Endothelial cell (in vitro differentiated cells): ENCODE results near the gene HAVCR2. TPM values are rescaled to one million over a fixed set of nuclear protein-coding genes. Genes with fewer than 3 reads are reported as not detected.

Experiments
- DNase-seq: peaks from one replicate; pipeline ENCODE4 v3.0.0; 2021; ENCODE audit warnings: low spot score
- H3K27ac Mint-ChIP-seq: one replicate; pipeline ENCODE4 v1.8.0; 2021; ENCODE audit warnings: mixed read lengths, inconsistent platforms; ENCODE audit not compliant: unreplicated experiment
- H3K27me3 Mint-ChIP-seq: one replicate; pipeline ENCODE4 v1.8.0; 2021; ENCODE audit warnings: mild to moderate bottlenecking, moderate library complexity, mixed read lengths, inconsistent platforms; ENCODE audit not compliant: unreplicated experiment
- H3K36me3 Mint-ChIP-seq: one replicate; pipeline ENCODE4 v1.8.0; 2021; ENCODE audit warnings: mild to moderate bottlenecking, low read depth, mixed read lengths, inconsistent platforms; ENCODE audit not compliant: unreplicated experiment
- H3K4me1 Mint-ChIP-seq: one replicate; pipeline ENCODE4 v1.8.0; 2021; ENCODE audit warnings: mild to moderate bottlenecking, mixed read lengths, inconsistent platforms; ENCODE audit not compliant: unreplicated experiment
- H3K4me3 Mint-ChIP-seq: one replicate; pipeline ENCODE4 v1.8.0; 2021; ENCODE audit warnings: mild to moderate bottlenecking, mixed read lengths, inconsistent platforms; ENCODE audit not compliant: unreplicated experiment
- H3K9me3 Mint-ChIP-seq: one replicate; pipeline ENCODE4 v1.8.0; 2021; ENCODE audit warnings: mixed read lengths, inconsistent platforms; ENCODE audit not compliant: unreplicated experiment
- CTCF ChIP-seq: fragments of 200-600 bp; sonication (generic); IDR thresholded peaks from one replicate; pipeline ENCODE4 v1.5.0; 2021; ENCODE audit warnings: antibody characterized with exemption; ENCODE audit not compliant: unreplicated experiment
- total RNA-seq: library from RNA; stranded (reverse); fragmentation: NEBNext Ultra II Directional; extraction: Animal tissue kit (Norgen Biotek cat#: 25700); gene quantifications from one replicate; pipeline ENCODE4 v1.2.1, GENCODE V29; 2021; ENCODE audit not compliant: unreplicated experiment

HAVCR2 gene
- total RNA-seq, 1 donor from 2014 or later = 0.15 TPM

DNA sequence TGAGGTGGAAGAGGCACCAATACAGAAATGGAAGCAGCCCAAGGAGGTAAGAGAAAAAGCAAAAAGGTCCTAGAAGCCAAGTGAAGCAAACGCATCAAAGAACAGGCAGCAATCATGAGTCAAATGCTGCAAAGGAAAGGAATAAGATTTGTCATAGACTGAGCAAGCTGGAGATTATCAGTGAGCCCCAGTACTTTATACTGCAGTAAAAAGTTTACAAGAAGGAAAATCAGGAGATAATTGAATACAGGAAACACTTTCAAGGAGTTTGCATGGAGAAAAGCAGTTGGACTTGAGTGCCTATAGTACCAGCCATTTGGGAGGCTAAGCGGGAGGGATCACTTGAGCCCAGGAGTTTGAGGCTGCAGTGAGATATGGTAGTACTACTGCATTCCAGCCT, 42.8 kb downstream of the HAVCR2 start:
- peaks cover 4% of the 10 kb centered on the region for H3K27me3 Mint-ChIP-seq
- H3K4me1 Mint-ChIP-seq = peaks cover 8% of the 10 kb centered on the region
- peaks cover 4% of the 10 kb centered on the region for H3K9me3 Mint-ChIP-seq
- no peaks in the 10 kb centered on the region for H3K36me3 Mint-ChIP-seq
- H3K4me3 Mint-ChIP-seq = no peak overlapping the region
- no peak for DNase-seq
- H3K27ac Mint-ChIP-seq = no peak overlapping the region
- no peak for TF ChIP-seq CTCF

- DNase-seq = no peak
- Mint-ChIP-seq H3K4me3 (peak overlapping the region; percentile 47), H3K27ac (no peak overlapping the region), H3K27me3 (peaks cover 4% of the 10 kb centered on the region), H3K4me1 (peaks cover 9% of the 10 kb centered on the region), H3K9me3 (peaks cover 4% of the 10 kb centered on the region), H3K36me3 (no peaks in the 10 kb centered on the region)
- no peak for TF ChIP-seq CTCF
Observed at GRCh38 chr5:157063776-157064430, 44.9 kb downstream of the HAVCR2 start.

DNA sequence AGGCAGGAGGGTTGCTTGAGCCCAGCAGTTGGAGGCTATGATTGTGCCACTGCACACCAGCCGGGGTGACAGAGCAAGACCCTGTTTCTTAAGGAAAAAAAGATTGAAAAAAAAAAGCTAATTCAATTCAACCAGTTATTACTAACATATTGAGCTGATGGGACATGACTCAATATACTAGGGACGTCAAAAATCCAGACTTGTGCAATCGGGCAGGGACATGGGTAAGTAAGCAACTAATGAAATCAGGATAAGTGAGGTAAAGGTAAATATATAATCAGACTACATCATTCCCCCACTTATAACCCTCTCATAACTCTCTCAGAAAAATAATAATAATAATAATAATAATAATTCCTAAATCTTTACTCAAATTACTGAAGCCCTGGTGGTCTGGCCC, 49.0 kb downstream of the HAVCR2 start:
- Mint-ChIP-seq H3K27ac (no peak overlapping the region), H3K27me3 (peaks cover 4% of the 10 kb centered on the region), H3K4me3 (no peak overlapping the region), H3K4me1 (peaks cover 13% of the 10 kb centered on the region), H3K36me3 (no peaks in the 10 kb centered on the region), H3K9me3 (peaks cover 4% of the 10 kb centered on the region)
- TF ChIP-seq CTCF = no peak
- no peak for DNase-seq

DNA sequence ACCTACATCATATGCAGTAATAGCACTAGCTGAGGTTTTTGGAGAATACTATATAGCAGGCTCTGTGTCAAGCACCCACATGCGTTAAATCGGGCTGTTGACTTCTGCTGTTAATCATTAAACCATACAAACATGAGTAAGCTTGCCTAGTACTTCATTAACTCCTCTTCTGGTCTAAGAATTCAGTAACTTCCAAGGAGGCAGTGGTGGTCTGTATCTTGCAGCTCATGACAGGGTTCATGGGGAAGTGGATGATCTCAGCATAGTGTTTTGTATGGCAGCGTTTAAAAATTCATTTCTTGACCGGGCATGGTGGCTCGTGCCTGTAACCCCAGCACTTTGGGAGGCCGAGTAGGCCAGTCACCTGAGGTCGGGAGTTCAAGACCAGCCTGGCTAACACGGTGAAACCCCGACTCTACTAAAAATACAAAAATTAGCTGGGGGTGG, 49.7 kb downstream of the HAVCR2 start, which contains the start of gene HAVCR1:
HAVCR1 (minus strand) TSS at position 24 of the 447 bp plus-strand sequence. CDS start 1,173 bp downstream, outside the sequence.
- DNase-seq = no peak
- Mint-ChIP-seq H3K27me3 (peaks cover 3% of the 10 kb centered on the region), H3K27ac (peak within 1 kb of the TSS; percentile 52), H3K4me1 (peaks cover 10% of the 10 kb centered on the region), H3K4me3 (no peak within 1 kb of the TSS), H3K9me3 (peaks cover 4% of the 10 kb centered on the region), H3K36me3 (no peaks in the 10 kb centered on the region)
- no peak for TF ChIP-seq CTCF
